SJCRH30 (cell line): Measurements from ENCODE around the gene CAMSAP3. TPM values are rescaled to one million over a fixed set of nuclear protein-coding genes. Genes with fewer than 3 reads are reported as not detected.

Source experiments
- DNase-seq, 2 experiments: peaks; one replicate each; pipeline ENCODE4 v3.0.0-alpha.2; 2015 to 2020
- H3K27ac ChIP-seq: fragments of 250-450 bp; sonication (Bioruptor Pico); 2 replicates; pipeline ENCODE4 v1.5.1; 2020; ENCODE audit warnings: mild to moderate bottlenecking, moderate library complexity
- H3K27me3 ChIP-seq: fragments of 250-450 bp; sonication (Bioruptor Pico); 2 replicates; pipeline ENCODE4 v1.5.1; 2020; ENCODE audit warnings: mild to moderate bottlenecking, moderate library complexity
- H3K36me3 ChIP-seq: fragments of 250-450 bp; sonication (Bioruptor Pico); 2 replicates; pipeline ENCODE4 v1.5.1; 2020; ENCODE audit warnings: mild to moderate bottlenecking, moderate library complexity
- H3K4me1 ChIP-seq: fragments of 250-450 bp; sonication (Bioruptor Pico); 2 replicates; pipeline ENCODE4 v1.5.1; 2020; ENCODE audit warnings: mild to moderate bottlenecking, moderate library complexity
- H3K4me3 ChIP-seq: fragments of 250-450 bp; sonication (Bioruptor Pico); 2 replicates; pipeline ENCODE4 v1.5.1; 2020; ENCODE audit warnings: mild to moderate bottlenecking, moderate library complexity
- H3K9me3 ChIP-seq: fragments of 250-450 bp; sonication (Bioruptor Pico); replicated peaks from 2 replicates; pipeline ENCODE4 v1.5.1; 2020; ENCODE audit warnings: mild to moderate bottlenecking, moderate library complexity
- total RNA-seq: library from RNA; depleted of rRNA; stranded (reverse); fragments of >200 nt; shearing (Covaris generic); gene quantifications from 2 replicates; pipeline ENCODE4 v1.2.3, GENCODE V29; 2014

The CAMSAP3 gene
- total RNA-seq, 1 experiment from 2014 or later = 0.04 TPM

GRCh38 chr19:7625763-7626372, 30.2 kb downstream of the CAMSAP3 start:
- Histone ChIP-seq H3K27me3 (no peaks in the 10 kb centered on the region), H3K36me3 (peaks cover 8% of the 10 kb centered on the region; the same call in 1 of the 2 replicates), H3K4me3 (no peak overlapping the region), H3K27ac (no peak overlapping the region), H3K4me1 (no peaks in the 10 kb centered on the region), H3K9me3 (no peaks in the 10 kb centered on the region)
- no peak for DNase-seq

- peaks cover 8% of the 10 kb centered on the region; the same call in 1 of the 2 replicates for H3K36me3 ChIP-seq
- H3K4me3 ChIP-seq = no peak overlapping the region
Measured at GRCh38 chr19:7627166-7627565, 31.5 kb downstream of the CAMSAP3 start.

GRCh38 chr19:7628589-7629311, 33.1 kb downstream of the CAMSAP3 start:
- Histone ChIP-seq H3K9me3 (no peaks in the 10 kb centered on the region), H3K27ac (peak overlapping the region; percentile 61), H3K4me1 (no peaks in the 10 kb centered on the region)

More at GRCh38 chr19:7627166-7627565, 31.5 kb downstream of the CAMSAP3 start:
- no peak for DNase-seq
- Histone ChIP-seq H3K27me3 (no peaks in the 10 kb centered on the region), H3K4me1 (no peaks in the 10 kb centered on the region), H3K27ac (no peak overlapping the region), H3K9me3 (no peaks in the 10 kb centered on the region)

GRCh38 chr19:7629347-7630054, 33.8 kb downstream of the CAMSAP3 start, which contains the start of the genes PET100 and XAB2:
TSS of gene PET100 (plus strand) at chr19:7629793. CDS start at chr19:7629834, 41 bp downstream.
TSS of gene XAB2 (minus strand) at chr19:7629545. CDS start at chr19:7629527, 18 bp downstream.
- peak within 1 kb of the TSS; percentile 90 for H3K4me3 ChIP-seq
- no peaks in the 10 kb centered on the region for H3K27me3 ChIP-seq
- H3K9me3 ChIP-seq = no peaks in the 10 kb centered on the region

More at GRCh38 chr19:7628589-7629311, 33.1 kb downstream of the CAMSAP3 start:
- DNase-seq = peak in 1 of 2 experiments; percentile 14
- 0 out of 2 replicates have a peak, but pooled peaks cover 5% of the 10 kb centered on the region for H3K36me3 ChIP-seq
- peak overlapping the region; percentile 90 for H3K4me3 ChIP-seq
- H3K27me3 ChIP-seq = no peaks in the 10 kb centered on the region

GRCh38 chr19:7631577-7631976, 35.9 kb downstream of the CAMSAP3 start:
- Histone ChIP-seq H3K36me3 (0 out of 2 replicates have a peak, but pooled peaks cover 4% of the 10 kb centered on the region), H3K4me3 (no peak overlapping the region), H3K27ac (no peak overlapping the region), H3K4me1 (no peaks in the 10 kb centered on the region), H3K27me3 (no peaks in the 10 kb centered on the region), H3K9me3 (no peaks in the 10 kb centered on the region)
- DNase-seq = no peak

More at GRCh38 chr19:7629347-7630054, 33.8 kb downstream of the CAMSAP3 start, which contains the start of the genes PET100 and XAB2:
- H3K36me3 ChIP-seq = 0 out of 2 replicates have a peak, but pooled peaks cover 5% of the 10 kb centered on the region
- no peaks in the 10 kb centered on the region for H3K4me1 ChIP-seq
- peak; percentile 96 to 98 for DNase-seq
- H3K27ac ChIP-seq = peak within 1 kb of the TSS; percentile 61

- Histone ChIP-seq H3K27me3 (no peaks in the 10 kb centered on the region), H3K4me3 (no peak overlapping the region), H3K4me1 (no peaks in the 10 kb centered on the region), H3K27ac (no peak overlapping the region), H3K36me3 (no peaks in the 10 kb centered on the region), H3K9me3 (no peaks in the 10 kb centered on the region)
- DNase-seq = no peak
Measured at GRCh38 chr19:7632340-7633203, 36.9 kb downstream of the CAMSAP3 start.

- H3K36me3 ChIP-seq = no peaks in the 10 kb centered on the region
- no peaks in the 10 kb centered on the region for H3K9me3 ChIP-seq
- no peak within 1 kb of the TSS for H3K27ac ChIP-seq
- no peaks in the 10 kb centered on the region for H3K4me1 ChIP-seq
- H3K4me3 ChIP-seq = no peak within 1 kb of the TSS
- H3K27me3 ChIP-seq = no peaks in the 10 kb centered on the region
- DNase-seq = no peak
Measured at GRCh38 chr19:7633698-7634097, 38.0 kb downstream of the CAMSAP3 start, which contains the start of gene PCP2. TSS of gene PCP2 (minus strand) at chr19:7633719. CDS start at chr19:7633457, 262 bp downstream.

- DNase-seq = no peak
- H3K9me3 ChIP-seq = no peaks in the 10 kb centered on the region
- no peak overlapping the region for H3K4me3 ChIP-seq
- H3K36me3 ChIP-seq = no peaks in the 10 kb centered on the region
- H3K4me1 ChIP-seq = no peaks in the 10 kb centered on the region
- H3K27me3 ChIP-seq = no peaks in the 10 kb centered on the region
- no peak overlapping the region for H3K27ac ChIP-seq
Measured at GRCh38 chr19:7635670-7636069, 40.0 kb downstream of the CAMSAP3 start.

GRCh38 chr19:7636317-7636690, 40.6 kb downstream of the CAMSAP3 start:
- no peak for DNase-seq
- no peaks in the 10 kb centered on the region for H3K4me1 ChIP-seq
- H3K27me3 ChIP-seq = no peaks in the 10 kb centered on the region
- no peak overlapping the region for H3K27ac ChIP-seq
- H3K9me3 ChIP-seq = no peaks in the 10 kb centered on the region
- H3K36me3 ChIP-seq = no peaks in the 10 kb centered on the region
- no peak overlapping the region for H3K4me3 ChIP-seq

GRCh38 chr19:7636691-7637373, 41.2 kb downstream of the CAMSAP3 start, which contains the start of gene STXBP2:
TSS of gene STXBP2 (plus strand) at chr19:7637110. CDS start at chr19:7637150, 40 bp downstream.
- Histone ChIP-seq H3K4me1 (no peaks in the 10 kb centered on the region), H3K36me3 (no peaks in the 10 kb centered on the region), H3K4me3 (no peak within 1 kb of the TSS), H3K27ac (no peak within 1 kb of the TSS), H3K27me3 (no peaks in the 10 kb centered on the region), H3K9me3 (no peaks in the 10 kb centered on the region)
- no peak for DNase-seq

- DNase-seq = no peak
- Histone ChIP-seq H3K36me3 (no peaks in the 10 kb centered on the region), H3K9me3 (no peaks in the 10 kb centered on the region), H3K4me3 (no peak overlapping the region), H3K27ac (no peak overlapping the region), H3K4me1 (no peaks in the 10 kb centered on the region), H3K27me3 (no peaks in the 10 kb centered on the region)
Measured at GRCh38 chr19:7637374-7638256, 42.0 kb downstream of the CAMSAP3 start.

GRCh38 chr19:7638802-7639465, 43.3 kb downstream of the CAMSAP3 start:
- H3K27me3 ChIP-seq = no peaks in the 10 kb centered on the region

More at GRCh38 chr19:7638802-7639465, 43.3 kb downstream of the CAMSAP3 start:
- H3K4me3 ChIP-seq = no peak overlapping the region
- DNase-seq = no peak
- H3K27ac ChIP-seq = no peak overlapping the region
- H3K9me3 ChIP-seq = no peaks in the 10 kb centered on the region
- no peaks in the 10 kb centered on the region for H3K36me3 ChIP-seq
- no peaks in the 10 kb centered on the region for H3K4me1 ChIP-seq
